Measurements from ENCODE around the gene ARHGEF7.

DNA sequence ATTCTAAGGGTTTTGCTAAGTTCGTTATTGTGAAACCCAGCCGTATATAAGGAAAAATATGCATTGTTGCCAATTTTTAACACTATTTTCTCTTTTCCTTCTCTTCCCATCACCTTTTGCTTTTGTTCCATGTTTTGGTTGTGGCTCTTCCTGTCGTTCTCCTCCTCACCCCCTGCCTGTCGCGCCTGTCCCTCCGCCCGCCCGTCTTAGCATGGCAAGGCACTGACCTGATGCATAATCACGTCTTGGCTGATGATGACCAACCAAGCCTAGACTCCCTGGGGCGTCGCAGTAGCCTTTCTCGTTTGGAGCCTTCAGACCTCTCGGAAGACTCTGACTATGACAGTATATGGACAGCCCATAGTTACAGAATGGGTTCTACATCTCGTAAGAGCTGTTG, 176.8 kb downstream of the ARHGEF7 start:
- no peak for TF ChIP-seq POLR2AphosphoS5 (IDR thresholded peaks at IDR 0.05; ENCODE audit: low read depth)
- TF ChIP-seq, protein P1, sequence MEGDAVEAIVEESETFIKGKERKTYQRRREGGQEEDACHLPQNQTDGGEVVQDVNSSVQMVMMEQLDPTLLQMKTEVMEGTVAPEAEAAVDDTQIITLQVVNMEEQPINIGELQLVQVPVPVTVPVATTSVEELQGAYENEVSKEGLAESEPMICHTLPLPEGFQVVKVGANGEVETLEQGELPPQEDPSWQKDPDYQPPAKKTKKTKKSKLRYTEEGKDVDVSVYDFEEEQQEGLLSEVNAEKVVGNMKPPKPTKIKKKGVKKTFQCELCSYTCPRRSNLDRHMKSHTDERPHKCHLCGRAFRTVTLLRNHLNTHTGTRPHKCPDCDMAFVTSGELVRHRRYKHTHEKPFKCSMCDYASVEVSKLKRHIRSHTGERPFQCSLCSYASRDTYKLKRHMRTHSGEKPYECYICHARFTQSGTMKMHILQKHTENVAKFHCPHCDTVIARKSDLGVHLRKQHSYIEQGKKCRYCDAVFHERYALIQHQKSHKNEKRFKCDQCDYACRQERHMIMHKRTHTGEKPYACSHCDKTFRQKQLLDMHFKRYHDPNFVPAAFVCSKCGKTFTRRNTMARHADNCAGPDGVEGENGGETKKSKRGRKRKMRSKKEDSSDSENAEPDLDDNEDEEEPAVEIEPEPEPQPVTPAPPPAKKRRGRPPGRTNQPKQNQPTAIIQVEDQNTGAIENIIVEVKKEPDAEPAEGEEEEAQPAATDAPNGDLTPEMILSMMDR (conservative IDR thresholded peaks at IDR 0.05; ENCODE audit: low read depth in 2 of 2), result no peak
- no peak for TF ChIP-seq STAT1 (IDR thresholded peaks at IDR 0.05; ENCODE audit: unreplicated experiment)
- TF ChIP-seq EZH2 (IDR thresholded peaks at IDR 0.05; ENCODE audit: low read depth, unreplicated experiment), result no peak

Data from GM23338 (cell line).